HEK293 (cell line): Measurements from ENCODE around the gene PRPF6.
A peak's percentile ranks its signal among the peaks of the same experiment; 100 is the strongest.

ENCODE experiments used
- CTCF ChIP-seq: fragments of 450-650 bp; formaldehyde crosslinking; IDR thresholded peaks from 2 replicates; pipeline ENCODE4 v1.5.1; 2016; ENCODE audit warnings: missing biosample characterization, missing genetic modification characterization
- EGR2 ChIP-seq: fragments of 450-650 bp; formaldehyde crosslinking; IDR thresholded peaks from 2 replicates; pipeline ENCODE4 v1.5.1; 2016; ENCODE audit warnings: low read depth, missing biosample characterization, missing genetic modification characterization
- GLIS1 ChIP-seq: fragments of 450-650 bp; formaldehyde crosslinking; IDR thresholded peaks from 2 replicates; pipeline ENCODE4 v1.5.1; 2016; ENCODE audit warnings: missing biosample characterization, missing genetic modification characterization
- OVOL3 ChIP-seq: fragments of 450-650 bp; formaldehyde crosslinking; IDR thresholded peaks from 2 replicates; pipeline ENCODE4 v1.5.1; 2016; ENCODE audit warnings: missing biosample characterization, missing genetic modification characterization
- PRDM2 ChIP-seq: fragments of 450-650 bp; formaldehyde crosslinking; IDR thresholded peaks from 2 replicates; pipeline ENCODE4 v1.5.1; 2016; ENCODE audit warnings: missing biosample characterization, missing genetic modification characterization, borderline replicate concordance
- RBAK ChIP-seq: fragments of 450-650 bp; formaldehyde crosslinking; IDR thresholded peaks from 2 replicates; pipeline ENCODE4 v1.5.1; 2016; ENCODE audit warnings: missing biosample characterization, missing genetic modification characterization
- ZBTB1 ChIP-seq: fragments of 450-650 bp; formaldehyde crosslinking; IDR thresholded peaks from 2 replicates; pipeline ENCODE4 v1.5.1; 2016; ENCODE audit warnings: missing biosample characterization, missing genetic modification characterization
- ZBTB44 ChIP-seq: fragments of 450-650 bp; IDR thresholded peaks from 2 replicates; pipeline ENCODE4 v1.5.1; 2018; ENCODE audit warnings: missing biosample characterization, mild to moderate bottlenecking, missing genetic modification characterization
- ZBTB6 ChIP-seq: fragments of 450-650 bp; formaldehyde crosslinking; IDR thresholded peaks from 2 replicates; pipeline ENCODE4 v1.5.1; 2017; ENCODE audit warnings: missing biosample characterization, missing genetic modification characterization
- ZBTB8A ChIP-seq: fragments of 450-650 bp; formaldehyde crosslinking; IDR thresholded peaks from 2 replicates; pipeline ENCODE4 v1.5.1; 2016; ENCODE audit warnings: missing biosample characterization, missing genetic modification characterization
- ZFP37 ChIP-seq: fragments of 450-650 bp; formaldehyde crosslinking; IDR thresholded peaks from 2 replicates; pipeline ENCODE4 v1.5.1; 2016; ENCODE audit warnings: missing biosample characterization, missing genetic modification characterization
- ZNF132 ChIP-seq: fragments of 450-650 bp; formaldehyde crosslinking; IDR thresholded peaks from 2 replicates; pipeline ENCODE4 v1.5.1; 2017; ENCODE audit warnings: missing biosample characterization, missing genetic modification characterization, borderline replicate concordance
- ZNF138 ChIP-seq: fragments of 450-650 bp; formaldehyde crosslinking; IDR thresholded peaks from 2 replicates; pipeline ENCODE4 v1.5.1; 2016; ENCODE audit warnings: missing biosample characterization, missing genetic modification characterization, borderline replicate concordance
- ZNF16 ChIP-seq: fragments of 450-650 bp; formaldehyde crosslinking; IDR thresholded peaks from 2 replicates; pipeline ENCODE4 v1.5.1; 2016; ENCODE audit warnings: low read depth, missing biosample characterization, missing genetic modification characterization
- ZNF211 ChIP-seq: fragments of 450-650 bp; formaldehyde crosslinking; IDR thresholded peaks from 2 replicates; pipeline ENCODE4 v1.5.1; 2016; ENCODE audit warnings: low read depth, missing biosample characterization, missing genetic modification characterization
- ZNF214 ChIP-seq: fragments of 450-650 bp; formaldehyde crosslinking; IDR thresholded peaks from 2 replicates; pipeline ENCODE4 v1.5.1; 2017; ENCODE audit warnings: missing biosample characterization, mild to moderate bottlenecking, missing genetic modification characterization, borderline replicate concordance
- ZNF280D ChIP-seq: fragments of 450-650 bp; formaldehyde crosslinking; IDR thresholded peaks from 2 replicates; pipeline ENCODE4 v1.5.1; 2016; ENCODE audit warnings: missing biosample characterization, missing genetic modification characterization
- ZNF311 ChIP-seq: fragments of 450-650 bp; formaldehyde crosslinking; IDR thresholded peaks from 2 replicates; pipeline ENCODE4 v1.5.1; 2017; ENCODE audit warnings: missing biosample characterization, missing genetic modification characterization, borderline replicate concordance
- ZNF394 ChIP-seq: fragments of 450-650 bp; formaldehyde crosslinking; IDR thresholded peaks from 2 replicates; pipeline ENCODE4 v1.5.1; 2016; ENCODE audit warnings: missing biosample characterization, missing genetic modification characterization, mild to moderate bottlenecking, moderate library complexity, borderline replicate concordance
- ZNF398 ChIP-seq: fragments of 450-650 bp; formaldehyde crosslinking; IDR thresholded peaks from 2 replicates; pipeline ENCODE4 v1.5.1; 2017; ENCODE audit warnings: missing biosample characterization, missing genetic modification characterization
- ZNF423 ChIP-seq: fragments of 450-650 bp; formaldehyde crosslinking; IDR thresholded peaks from 2 replicates; pipeline ENCODE4 v1.5.1; 2016; ENCODE audit warnings: missing biosample characterization, missing genetic modification characterization
- ZNF792 ChIP-seq: fragments of 450-650 bp; formaldehyde crosslinking; IDR thresholded peaks from 2 replicates; pipeline ENCODE4 v1.5.1; 2016; ENCODE audit warnings: missing biosample characterization, missing genetic modification characterization
- ZNF837 ChIP-seq: fragments of 450-650 bp; formaldehyde crosslinking; IDR thresholded peaks from 2 replicates; pipeline ENCODE4 v1.5.1; 2016; ENCODE audit warnings: missing biosample characterization, missing genetic modification characterization

Gene PRPF6

GRCh38 chr20:63978319-63979228 is 2.4 kb upstream of the PRPF6 start (continued):
- TF ChIP-seq ZNF398 (tag by site-specific recombination) (0 out of 2 replicates have a peak, but pooled peaks have one; percentile 29), ZNF837 (tag by site-specific recombination) (no peak), EGR2 (tag by site-specific recombination) (no peak; the same call in 1 of the 2 replicates), CTCF (tag by site-specific recombination) (no peak), ZNF214 (no peak), ZNF16 (tag by site-specific recombination) (no peak), ZNF792 (tag by site-specific recombination) (no peak), ZBTB44 (no peak), ZBTB1 (tag by site-specific recombination) (no peak), ZNF394 (tag by site-specific recombination) (no peak), ZNF132 (tag by site-specific recombination) (no peak), ZNF280D (no peak), ZFP37 (tag by site-specific recombination) (no peak), ZNF138 (tag by site-specific recombination) (no peak), ZBTB8A (tag by site-specific recombination) (peak; percentile 86), ZNF311 (tag by site-specific recombination) (no peak), ZBTB6 (no peak), OVOL3 (tag by site-specific recombination) (no peak), PRDM2 (tag by site-specific recombination) (no peak), RBAK (no peak), ZNF423 (no peak), ZNF211 (tag by site-specific recombination) (no peak), GLIS1 (peak; percentile 25; the same call in 1 of the 2 replicates)
